ENCODE data around the gene LRP6.

Gene LRP6

DNA sequence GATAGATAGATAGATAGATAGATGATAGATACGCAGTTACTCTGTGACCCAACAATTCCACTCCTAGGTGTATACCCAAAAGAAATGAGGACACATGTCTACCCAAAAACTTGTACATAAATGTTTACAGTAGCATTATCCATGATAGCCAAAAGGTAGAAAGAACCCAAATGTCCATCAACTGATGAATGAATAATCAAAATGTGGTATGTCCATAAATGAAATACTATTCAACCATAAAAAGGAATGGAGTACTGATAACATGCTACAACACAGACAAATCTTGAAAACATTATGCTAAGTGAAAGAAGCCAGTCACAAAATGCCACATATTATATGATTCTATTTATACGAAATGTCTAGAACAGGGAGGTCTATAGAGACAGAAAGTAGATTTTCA is 36.1 kb upstream of the LRP6 start:
- Histone ChIP-seq H2BK5ac (ENCODE audit: low read length) (no peak overlapping the region), H3K4me2 (ENCODE audit: insufficient read depth, low read length, poor library complexity, severe bottlenecking) (no peak overlapping the region), H4K8ac (ENCODE audit: low read depth, low read length) (no peak overlapping the region), H3K27ac (replicated peaks; ENCODE audit: low read length) (no peak overlapping the region), H3K4ac (ENCODE audit: low read length) (no peak overlapping the region), H4K91ac (ENCODE audit: low read depth, low read length, poor library complexity) (no peak overlapping the region), H3K18ac (ENCODE audit: low read length) (no peak overlapping the region), H3K27me3 (ENCODE audit: control insufficient read depth in 3 of 3, insufficient read depth in 3 of 3, low read depth in 1 of 3, low read length in 3 of 3) (no peaks in the 10 kb centered on the region), H3K9me3 (replicated peaks in 1 of 2; ENCODE audit: control insufficient read depth in 2 of 2, insufficient read depth in 1 of 2, low read depth in 1 of 2, low read length in 2 of 2) (peaks cover 0 to 4% of the 10 kb centered on the region in 2 donors), H2BK15ac (ENCODE audit: low read length) (no peak overlapping the region), H3K9ac (ENCODE audit: low read depth, low read length, poor library complexity) (no peak overlapping the region), H2BK12ac (ENCODE audit: low read length) (no peak overlapping the region), H3K14ac (ENCODE audit: low read length) (no peak overlapping the region), H2AK5ac (ENCODE audit: low read depth, low read length) (no peak overlapping the region), H3K4me3 (ENCODE audit: low read length in 2 of 2) (no peak overlapping the region), H3K79me1 (ENCODE audit: low read depth, low read length) (no peaks in the 10 kb centered on the region), H2AFZ (ENCODE audit: low read length) (no peak overlapping the region), H3K23ac (ENCODE audit: low read depth, low read length, poor library complexity) (no peak overlapping the region), H3K36me3 (replicated peaks in 1 of 2; ENCODE audit: control insufficient read depth in 2 of 2, insufficient read depth in 2 of 2, low read length in 2 of 2) (no peaks in the 10 kb centered on the region), H2BK120ac (ENCODE audit: low read depth, low read length) (no peak overlapping the region), H3K4me1 (ENCODE audit: control insufficient read depth in 2 of 2, insufficient read depth in 1 of 2, low read depth in 1 of 2, low read length in 2 of 2) (no peaks in the 10 kb centered on the region)
- DNase-seq (ENCODE audit: low spot score), result no peak
- WGBS, 2 donors (ENCODE audit: extremely low coverage in 2 of 2, insufficient read length in 2 of 2, insufficient replicate concordance in 1 of 2), result no CpG with 5 or more reads among the region's 2 CpGs

DNA sequence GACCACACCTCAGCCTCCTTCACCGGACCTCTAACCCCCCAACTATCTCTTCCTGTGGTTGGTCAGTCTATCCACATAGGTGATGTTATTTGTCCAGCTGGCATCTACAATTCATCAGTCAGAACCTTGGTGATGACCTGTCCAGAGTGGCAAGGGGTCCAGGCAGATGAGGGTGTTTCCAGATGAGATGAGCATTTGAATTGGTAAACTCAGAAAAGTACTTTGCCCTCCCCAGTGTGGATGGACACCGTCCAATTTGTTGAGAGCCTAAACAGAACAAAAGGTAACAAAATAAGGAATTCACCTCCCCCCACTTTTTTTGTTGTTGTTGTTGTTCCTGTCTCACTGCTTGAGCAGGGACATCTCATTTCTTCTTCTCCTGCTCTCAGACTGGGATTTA is 34.3 kb upstream of the LRP6 start:
- H3K4me3 ChIP-seq (ENCODE audit: low read length in 2 of 2), result no peak overlapping the region

DNA sequence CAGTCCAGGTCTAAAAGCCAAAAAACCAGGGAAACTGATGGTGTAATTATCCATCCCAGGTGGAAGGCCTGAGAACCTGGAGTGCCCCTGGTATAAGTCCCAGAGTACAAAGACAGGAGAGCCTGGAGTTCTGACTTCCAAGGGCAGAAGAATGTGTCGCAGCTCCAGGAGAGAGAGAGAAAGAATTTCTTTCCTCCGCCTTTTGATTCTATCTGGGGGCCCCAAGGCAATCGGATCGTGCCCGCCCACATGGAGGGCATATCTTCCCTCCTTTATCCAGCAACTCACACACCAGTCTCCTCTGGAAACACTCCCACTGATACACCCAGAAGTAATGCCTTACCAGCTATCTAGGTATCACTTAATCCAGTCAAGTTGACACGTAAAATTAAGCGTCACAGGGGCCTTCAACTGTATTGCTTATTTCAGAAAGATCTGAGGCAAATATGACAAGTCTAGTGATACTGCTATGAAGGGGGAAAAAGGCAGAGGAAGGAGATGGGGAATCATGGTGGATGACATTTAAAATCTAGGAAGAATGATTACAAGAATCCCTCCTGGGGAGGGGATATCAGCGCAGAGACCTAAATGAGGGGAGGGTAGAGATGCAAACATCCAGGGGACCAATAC is 30.5 kb upstream of the LRP6 start:
- H3K79me1 ChIP-seq (ENCODE audit: low read depth, low read length), result no peaks in the 10 kb centered on the region
- no peak overlapping the region for H2AK5ac ChIP-seq (ENCODE audit: low read depth, low read length)
- H4K91ac ChIP-seq (ENCODE audit: low read depth, low read length, poor library complexity), result no peak overlapping the region
- H3K18ac ChIP-seq (ENCODE audit: low read length), result no peak overlapping the region
- no peak overlapping the region for H2BK12ac ChIP-seq (ENCODE audit: low read length)
- H2BK5ac ChIP-seq (ENCODE audit: low read length), result no peak overlapping the region
- no peak overlapping the region for H3K27ac ChIP-seq (replicated peaks; ENCODE audit: low read length)
- H3K4me1 ChIP-seq (ENCODE audit: control insufficient read depth in 2 of 2, insufficient read depth in 1 of 2, low read depth in 1 of 2, low read length in 2 of 2), result peaks cover 8 to 9% of the 10 kb centered on the region in 2 donors
- no peak overlapping the region for H2BK15ac ChIP-seq (ENCODE audit: low read length)
- H3K27me3 ChIP-seq (ENCODE audit: control insufficient read depth in 3 of 3, insufficient read depth in 3 of 3, low read depth in 1 of 3, low read length in 3 of 3), result no peaks in the 10 kb centered on the region
- H3K9ac ChIP-seq (ENCODE audit: low read depth, low read length, poor library complexity), result no peak overlapping the region
- H3K23ac ChIP-seq (ENCODE audit: low read depth, low read length, poor library complexity), result no peak overlapping the region
- H3K9me3 ChIP-seq (replicated peaks in 1 of 2; ENCODE audit: control insufficient read depth in 2 of 2, insufficient read depth in 1 of 2, low read depth in 1 of 2, low read length in 2 of 2), result no peaks in the 10 kb centered on the region
- no CpG with 5 or more reads among the region's 8 CpGs for WGBS, 2 donors (ENCODE audit: extremely low coverage in 2 of 2, insufficient read length in 2 of 2, insufficient replicate concordance in 1 of 2)
- no peak for DNase-seq (ENCODE audit: low spot score)
- H2BK120ac ChIP-seq (ENCODE audit: low read depth, low read length), result no peak overlapping the region
- peak overlapping the region; percentile 32 for H2AFZ ChIP-seq (ENCODE audit: low read length)
- no peak overlapping the region for H4K8ac ChIP-seq (ENCODE audit: low read depth, low read length)
- peak overlapping the region; percentile 38 for H3K14ac ChIP-seq (ENCODE audit: low read length)
- no peak overlapping the region for H3K4me2 ChIP-seq (ENCODE audit: insufficient read depth, low read length, poor library complexity, severe bottlenecking)
- no peaks in the 10 kb centered on the region for H3K36me3 ChIP-seq (replicated peaks in 1 of 2; ENCODE audit: control insufficient read depth in 2 of 2, insufficient read depth in 2 of 2, low read length in 2 of 2)
- H3K4ac ChIP-seq (ENCODE audit: low read length), result no peak overlapping the region
- H3K4me3 ChIP-seq (ENCODE audit: low read length in 2 of 2), result peak overlapping the region in 1 of 2 donors; percentile 29

More for the DNA sequence above, 34.3 kb upstream of the LRP6 start:
- Histone ChIP-seq H4K91ac (ENCODE audit: low read depth, low read length, poor library complexity) (no peak overlapping the region), H2BK15ac (ENCODE audit: low read length) (no peak overlapping the region), H2BK12ac (ENCODE audit: low read length) (no peak overlapping the region), H3K27ac (replicated peaks; ENCODE audit: low read length) (no peak overlapping the region), H3K79me1 (ENCODE audit: low read depth, low read length) (no peaks in the 10 kb centered on the region), H4K8ac (ENCODE audit: low read depth, low read length) (no peak overlapping the region), H3K9me3 (replicated peaks in 1 of 2; ENCODE audit: control insufficient read depth in 2 of 2, insufficient read depth in 1 of 2, low read depth in 1 of 2, low read length in 2 of 2) (peaks cover 0 to 4% of the 10 kb centered on the region in 2 donors), H2BK5ac (ENCODE audit: low read length) (no peak overlapping the region), H2BK120ac (ENCODE audit: low read depth, low read length) (no peak overlapping the region), H3K18ac (ENCODE audit: low read length) (no peak overlapping the region), H3K27me3 (ENCODE audit: control insufficient read depth in 3 of 3, insufficient read depth in 3 of 3, low read depth in 1 of 3, low read length in 3 of 3) (no peaks in the 10 kb centered on the region), H3K14ac (ENCODE audit: low read length) (no peak overlapping the region), H3K9ac (ENCODE audit: low read depth, low read length, poor library complexity) (no peak overlapping the region), H3K36me3 (replicated peaks in 1 of 2; ENCODE audit: control insufficient read depth in 2 of 2, insufficient read depth in 2 of 2, low read length in 2 of 2) (no peaks in the 10 kb centered on the region), H3K4me1 (ENCODE audit: control insufficient read depth in 2 of 2, insufficient read depth in 1 of 2, low read depth in 1 of 2, low read length in 2 of 2) (no peaks in the 10 kb centered on the region), H3K23ac (ENCODE audit: low read depth, low read length, poor library complexity) (no peak overlapping the region), H2AK5ac (ENCODE audit: low read depth, low read length) (no peak overlapping the region), H2AFZ (ENCODE audit: low read length) (no peak overlapping the region), H3K4ac (ENCODE audit: low read length) (no peak overlapping the region), H3K4me2 (ENCODE audit: insufficient read depth, low read length, poor library complexity, severe bottlenecking) (no peak overlapping the region)
- no peak for DNase-seq (ENCODE audit: low spot score)
- no CpG with 5 or more reads among the region's 2 CpGs for WGBS, 2 donors (ENCODE audit: extremely low coverage in 2 of 2, insufficient read length in 2 of 2, insufficient replicate concordance in 1 of 2)

DNA sequence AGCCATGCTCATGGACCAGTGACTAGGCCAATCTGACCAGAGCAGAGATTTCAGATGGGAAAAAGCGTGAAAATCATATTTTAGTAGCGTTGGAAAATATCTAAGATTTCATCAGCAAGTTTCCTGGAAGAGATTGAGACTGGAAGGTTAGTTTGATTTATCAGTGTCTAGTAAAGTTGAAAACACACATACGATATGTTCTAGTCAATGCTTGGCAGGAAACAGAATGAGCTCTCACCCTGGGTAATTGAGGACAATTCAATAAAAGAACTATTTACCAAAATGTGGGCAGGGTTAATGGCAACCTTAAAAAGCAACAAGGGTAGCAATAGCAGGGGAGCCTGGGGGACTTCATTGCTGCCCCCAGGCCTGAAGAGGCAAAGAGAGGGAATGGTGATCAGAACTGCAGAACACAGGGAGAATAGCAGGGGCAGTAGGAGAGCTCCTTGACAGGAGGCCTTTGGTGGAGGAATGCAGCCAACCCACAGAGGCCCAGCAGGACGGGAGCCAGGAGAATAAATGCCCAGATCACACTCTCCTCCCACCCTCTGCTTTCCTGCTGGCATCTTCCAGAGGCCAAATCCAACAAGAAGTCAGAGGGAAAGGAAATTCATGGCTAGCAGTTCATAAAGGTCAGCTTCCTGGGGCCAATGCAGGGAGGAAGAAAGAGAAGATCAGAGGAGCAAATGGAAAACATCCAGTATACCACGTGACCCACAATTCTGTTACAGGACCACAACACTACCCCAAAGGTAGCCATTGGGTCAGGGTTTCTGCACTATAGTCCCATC is 27.6 kb upstream of the LRP6 start:
- Histone ChIP-seq H2AK5ac (ENCODE audit: low read depth, low read length) (no peak overlapping the region), H3K14ac (ENCODE audit: low read length) (no peak overlapping the region), H3K27me3 (ENCODE audit: control insufficient read depth in 3 of 3, insufficient read depth in 3 of 3, low read depth in 1 of 3, low read length in 3 of 3) (no peaks in the 10 kb centered on the region), H2BK12ac (ENCODE audit: low read length) (no peak overlapping the region), H4K8ac (ENCODE audit: low read depth, low read length) (no peak overlapping the region), H2BK5ac (ENCODE audit: low read length) (no peak overlapping the region), H3K4ac (ENCODE audit: low read length) (no peak overlapping the region), H3K27ac (replicated peaks; ENCODE audit: low read length) (peak overlapping the region; percentile 46), H3K79me1 (ENCODE audit: low read depth, low read length) (no peaks in the 10 kb centered on the region), H3K9me3 (replicated peaks in 1 of 2; ENCODE audit: control insufficient read depth in 2 of 2, insufficient read depth in 1 of 2, low read depth in 1 of 2, low read length in 2 of 2) (no peaks in the 10 kb centered on the region), H3K4me2 (ENCODE audit: insufficient read depth, low read length, poor library complexity, severe bottlenecking) (no peak overlapping the region), H2BK120ac (ENCODE audit: low read depth, low read length) (no peak overlapping the region), H3K18ac (ENCODE audit: low read length) (no peak overlapping the region), H4K91ac (ENCODE audit: low read depth, low read length, poor library complexity) (no peak overlapping the region), H2AFZ (ENCODE audit: low read length) (peak overlapping the region; percentile 82), H3K23ac (ENCODE audit: low read depth, low read length, poor library complexity) (no peak overlapping the region), H3K4me3 (ENCODE audit: low read length in 2 of 2) (no peak overlapping the region), H3K36me3 (replicated peaks in 1 of 2; ENCODE audit: control insufficient read depth in 2 of 2, insufficient read depth in 2 of 2, low read length in 2 of 2) (no peaks in the 10 kb centered on the region), H2BK15ac (ENCODE audit: low read length) (no peak overlapping the region), H3K4me1 (ENCODE audit: control insufficient read depth in 2 of 2, insufficient read depth in 1 of 2, low read depth in 1 of 2, low read length in 2 of 2) (peaks cover 8 to 9% of the 10 kb centered on the region in 2 donors), H3K9ac (ENCODE audit: low read depth, low read length, poor library complexity) (no peak overlapping the region)
- WGBS, 2 donors (ENCODE audit: extremely low coverage in 2 of 2, insufficient read length in 2 of 2, insufficient replicate concordance in 1 of 2), result no CpG with 5 or more reads among the region's 5 CpGs
- no peak for DNase-seq (ENCODE audit: low spot score)

Data from neuronal stem cell (in vitro differentiated cells).